SH-SY5Y (cell line): Measurements from ENCODE around the gene FOS.

Experiments used
- GATA2 ChIP-seq: IDR thresholded peaks from 2 replicates; pipeline ENCODE4 v1.6.1; 2011; ENCODE audit warnings: mild to moderate bottlenecking, low read depth, low read length
- GATA3 ChIP-seq: IDR thresholded peaks from 2 replicates; pipeline ENCODE4 v1.6.1; 2011; ENCODE audit warnings: low read depth, mild to moderate bottlenecking, low read length, moderate library complexity

GRCh38 chr14:75279763-75280290 is 1.2 kb downstream of the FOS start:
- no peak for TF ChIP-seq GATA3
- no peak for TF ChIP-seq GATA2
